SK-N-DZ (cell line): ENCODE results near the gene ZC3H7A.

Experiments
- DNase-seq: peaks from one replicate; pipeline ENCODE4 v3.0.0-alpha.2; 2015; ENCODE audit warnings: low spot score

The ZC3H7A gene

GRCh38 chr16:11737713-11738112 is 59.3 kb downstream of the ZC3H7A start:
- DNase-seq = peak; percentile 15

- DNase-seq = no peak
These were observed 60.2 kb downstream of the ZC3H7A start for GRCh38 chr16:11736903-11737302.

- DNase-seq = no peak
These were observed 61.3 kb downstream of the ZC3H7A start for GRCh38 chr16:11735787-11736186.

GRCh38 chr16:11734653-11735043 is 62.4 kb downstream of the ZC3H7A start:
- DNase-seq = no peak

- no peak for DNase-seq
These were observed 62.9 kb downstream of the ZC3H7A start for GRCh38 chr16:11734025-11734652.

GRCh38 chr16:11731222-11731621 is 65.8 kb downstream of the ZC3H7A start:
- DNase-seq = no peak

GRCh38 chr16:11729787-11730186 is 67.3 kb downstream of the ZC3H7A start:
- DNase-seq = no peak

GRCh38 chr16:11727796-11728543 is 69.1 kb downstream of the ZC3H7A start:
- no peak for DNase-seq

GRCh38 chr16:11726008-11726407 is 71.0 kb downstream of the ZC3H7A start:
- no peak for DNase-seq

GRCh38 chr16:11725457-11725856 is 71.6 kb downstream of the ZC3H7A start:
- DNase-seq = no peak

- no peak for DNase-seq
These were observed 74.6 kb downstream of the ZC3H7A start for GRCh38 chr16:11722468-11722808.

- DNase-seq = no peak
These were observed 75.1 kb downstream of the ZC3H7A start for GRCh38 chr16:11721781-11722467.

- DNase-seq = no peak
These were observed 77.3 kb downstream of the ZC3H7A start for GRCh38 chr16:11719762-11720161.

GRCh38 chr16:11719171-11719570 is 77.9 kb downstream of the ZC3H7A start:
- no peak for DNase-seq

GRCh38 chr16:11717811-11718210 is 79.2 kb downstream of the ZC3H7A start:
- DNase-seq = no peak

- DNase-seq = no peak
These were observed 80.7 kb downstream of the ZC3H7A start for GRCh38 chr16:11716336-11716735.

- DNase-seq = no peak
These were observed 81.7 kb downstream of the ZC3H7A start for GRCh38 chr16:11715246-11715947.

GRCh38 chr16:11712122-11712521 is 84.9 kb downstream of the ZC3H7A start:
- DNase-seq = no peak

GRCh38 chr16:11711662-11712061 is 85.4 kb downstream of the ZC3H7A start:
- no peak for DNase-seq

GRCh38 chr16:11708421-11708820 is 88.6 kb downstream of the ZC3H7A start:
- DNase-seq = no peak

GRCh38 chr16:11707679-11708197 is 89.3 kb downstream of the ZC3H7A start:
- no peak for DNase-seq

- no peak for DNase-seq
These were observed 90.8 kb downstream of the ZC3H7A start for GRCh38 chr16:11706180-11706742.
